Activated CD4-positive, alpha-beta T cell treated with anti-CD3 and anti-CD28 coated beads, Interleukin-2, amount 50 U/mL, for 24 hours (primary cell): Measurements from ENCODE around the gene FERMT2.
A peak's percentile ranks its signal among the peaks of the same experiment; 100 is the strongest.
"Not testable (repeated sequence)": the region's sequence is repeated elsewhere in the genome, so short reads cannot be mapped to it uniquely, and the experiment has no call there.

Experiments used
- DNase-seq, 2 donors: peaks; one replicate each; pipeline ENCODE4 v3.0.0-alpha.2; 2020; ENCODE audit warnings: low read depth in 1 of 2, low spot score in 1 of 2

The FERMT2 gene

DNA sequence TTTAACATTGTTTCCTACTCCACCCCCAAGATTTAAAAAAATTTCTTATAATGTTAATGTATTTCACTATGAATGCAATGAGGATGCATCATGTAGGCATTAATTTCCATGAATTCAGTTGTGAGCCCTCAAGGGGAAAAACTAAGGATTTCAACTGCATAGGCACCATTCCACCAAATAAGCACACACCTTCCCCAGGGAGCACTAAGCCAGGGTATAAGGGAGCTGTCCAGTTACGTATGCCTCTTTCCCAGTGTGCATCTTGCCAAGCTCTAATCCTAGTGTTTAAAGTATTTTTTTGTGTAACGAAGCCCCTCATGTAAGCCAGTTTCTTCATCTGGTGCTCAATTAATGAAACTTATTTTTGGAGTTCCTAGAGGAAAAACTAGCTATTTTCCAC lies 6.6 kb downstream of the FERMT2 start:
- DNase-seq: no peak

DNA sequence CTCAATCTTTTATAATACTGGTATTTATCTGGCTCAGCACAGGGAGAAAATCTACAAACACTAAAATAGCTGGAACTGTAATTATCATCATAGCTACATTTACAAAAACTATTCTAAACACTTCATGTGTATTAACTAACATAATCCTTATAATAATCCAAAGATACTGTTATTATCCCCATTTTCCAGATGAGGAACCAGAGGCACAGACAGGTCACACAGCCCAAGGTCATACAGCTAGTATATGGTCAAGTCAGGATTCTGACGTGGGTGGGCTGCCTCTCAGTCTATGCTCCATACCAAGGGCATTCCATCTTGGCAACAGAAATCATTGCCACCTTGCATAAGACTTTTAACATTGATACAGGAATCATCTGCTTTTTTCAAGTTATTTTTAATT lies 11.4 kb downstream of the FERMT2 start:
- DNase-seq: no peak

DNA sequence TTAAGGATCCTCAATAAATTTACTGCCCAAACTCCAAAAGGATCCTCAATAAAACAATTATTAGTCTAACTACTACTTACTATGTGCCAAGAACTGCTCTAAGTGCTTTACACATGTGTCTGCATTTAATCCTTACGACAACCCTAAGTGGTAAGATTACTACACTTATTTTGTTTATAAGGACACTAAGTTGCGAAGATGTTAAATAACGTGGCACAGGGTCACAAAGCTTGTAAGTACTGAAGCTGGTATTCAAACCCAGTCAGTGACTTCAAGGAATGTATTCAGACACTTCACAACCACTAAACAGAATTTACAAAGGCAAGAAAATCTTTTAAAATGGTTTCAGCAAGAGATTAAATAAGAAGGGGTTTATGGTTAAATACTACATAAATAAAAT lies 13.0 kb downstream of the FERMT2 start:
- DNase-seq: no peak

- no peak for DNase-seq
Measured at GRCh38 chr14:52937306-52937705, 13.5 kb downstream of the FERMT2 start.

GRCh38 chr14:52936437-52936836 lies 14.4 kb downstream of the FERMT2 start:
- DNase-seq: no peak

DNA sequence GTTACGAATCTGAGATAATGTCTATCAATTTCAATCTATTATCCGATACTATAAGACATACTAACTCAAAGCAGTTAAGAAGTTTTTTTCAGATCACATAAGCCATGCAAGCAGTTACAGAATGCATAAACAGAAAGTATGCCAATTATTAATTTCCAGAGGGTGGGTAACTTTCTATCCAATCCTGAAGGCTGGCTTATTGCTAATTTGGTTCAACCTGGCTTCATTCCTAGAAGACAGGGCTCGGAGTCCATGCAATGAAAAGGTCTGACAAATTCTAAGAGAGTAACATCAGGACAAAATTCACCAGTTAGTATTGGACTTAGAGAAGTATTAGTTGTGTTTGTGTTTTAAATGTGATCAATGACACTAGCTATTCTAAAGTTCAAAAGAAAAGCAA lies 15.0 kb downstream of the FERMT2 start:
- no peak for DNase-seq

DNA sequence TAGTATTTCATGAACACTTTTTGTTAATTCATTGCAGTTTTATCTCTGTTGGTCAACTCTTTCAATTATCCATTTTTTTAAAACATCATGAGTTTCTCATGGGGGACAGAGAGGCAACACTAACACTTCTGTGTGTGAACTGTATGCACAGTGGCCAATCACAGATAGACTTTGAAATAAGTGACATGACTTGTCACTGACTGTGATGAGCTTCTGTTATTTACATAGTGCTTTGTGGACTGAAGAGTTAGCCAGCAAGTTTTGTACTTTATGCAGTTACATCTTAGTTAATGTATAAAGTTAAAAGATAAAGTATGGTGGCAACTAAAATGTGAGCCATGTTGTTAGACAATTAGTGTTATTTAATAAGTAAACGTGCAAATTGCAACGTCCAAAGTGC lies 16.1 kb downstream of the FERMT2 start:
- DNase-seq: no peak

DNA sequence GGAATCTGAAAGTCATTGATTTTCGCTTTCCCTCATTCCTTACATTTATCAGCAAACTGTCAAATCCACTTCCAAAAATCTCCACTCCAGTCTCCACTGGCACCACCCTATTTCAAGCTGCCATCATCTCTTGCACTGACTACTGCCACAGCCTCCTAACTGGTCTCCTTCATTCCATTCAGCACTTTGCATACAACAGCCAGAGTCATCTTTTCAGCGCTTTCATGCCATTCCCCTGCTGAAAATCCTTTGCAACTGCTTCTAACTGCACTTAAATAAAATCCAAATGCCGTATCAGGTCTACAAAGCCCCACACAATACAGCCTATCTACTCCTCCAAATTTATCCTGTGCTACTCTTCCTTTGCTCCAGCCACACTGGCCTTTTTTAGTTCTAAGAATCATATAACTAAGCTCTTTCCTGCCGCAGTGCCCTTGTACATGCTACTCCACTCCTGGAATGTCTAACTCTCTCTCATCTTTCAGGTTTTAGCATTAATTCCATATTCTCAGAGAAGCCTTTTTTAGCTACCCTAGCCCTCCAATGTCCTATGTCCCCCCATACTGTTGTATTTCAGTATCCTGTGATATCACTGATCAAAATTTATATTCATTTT lies 21.6 kb downstream of the FERMT2 start:
- no peak for DNase-seq

GRCh38 chr14:52926953-52927352 lies 23.9 kb downstream of the FERMT2 start:
- DNase-seq: no peak

- DNase-seq: no peak
Measured at GRCh38 chr14:52923902-52924575, 26.8 kb downstream of the FERMT2 start.

DNA sequence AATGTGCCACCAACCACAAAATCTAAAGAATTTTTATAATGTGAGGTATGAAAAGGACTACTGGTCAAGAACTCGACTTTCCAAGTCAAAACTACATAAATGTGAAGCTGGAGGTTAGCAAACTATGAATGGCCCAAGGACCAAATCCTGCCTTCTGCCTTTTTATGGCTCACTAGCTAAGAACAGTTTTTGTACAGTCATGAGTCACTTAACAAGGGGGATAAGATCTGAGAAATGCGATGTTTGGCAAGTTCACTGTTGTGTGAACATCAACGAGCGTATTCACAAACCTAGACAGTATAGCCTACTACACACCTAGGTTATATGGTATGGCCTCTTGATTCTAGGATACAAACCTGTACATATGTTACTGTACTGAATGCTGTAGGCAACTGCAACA lies 28.2 kb downstream of the FERMT2 start:
- DNase-seq: no peak

DNA sequence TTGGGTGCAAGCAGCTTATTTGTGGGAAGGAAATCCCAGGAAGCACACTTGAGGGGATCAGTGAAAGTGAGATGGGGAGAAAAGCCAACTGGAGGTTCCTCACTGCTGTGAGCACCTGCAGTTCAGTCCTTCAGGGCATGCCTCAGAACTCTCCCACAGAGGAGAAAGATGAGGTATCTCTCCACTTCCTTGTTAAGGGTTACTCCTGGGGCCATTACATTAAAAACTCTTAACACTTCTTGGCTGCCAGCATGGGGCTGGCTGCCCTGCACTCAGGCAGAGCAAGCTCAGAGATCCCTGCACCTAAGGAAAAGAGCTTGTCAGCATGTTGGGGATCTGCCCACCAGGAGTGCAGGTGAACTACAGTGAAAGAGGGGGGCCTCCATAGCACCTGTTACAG lies 28.8 kb downstream of the FERMT2 start:
- DNase-seq: no peak

DNA sequence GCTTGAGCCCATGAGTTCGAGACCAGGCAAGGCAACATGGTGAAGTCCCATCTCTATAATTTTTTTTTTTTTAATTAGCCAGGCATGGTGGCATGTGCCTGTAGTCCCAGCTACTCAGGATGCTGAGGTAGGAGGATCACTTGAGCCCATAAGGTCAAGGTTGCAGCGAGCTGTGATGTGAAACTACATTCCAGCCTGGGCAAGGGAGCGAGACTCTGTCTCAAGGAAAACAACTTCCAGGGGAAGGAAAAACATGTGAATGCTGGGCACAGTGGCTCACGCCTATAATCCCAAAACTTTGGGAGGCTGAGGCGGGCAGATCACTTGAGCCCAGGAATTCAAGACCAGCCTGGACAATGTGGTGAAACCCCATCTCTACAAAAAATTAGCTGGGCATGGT lies 30.4 kb downstream of the FERMT2 start:
- not testable (repeated sequence) for DNase-seq

DNA sequence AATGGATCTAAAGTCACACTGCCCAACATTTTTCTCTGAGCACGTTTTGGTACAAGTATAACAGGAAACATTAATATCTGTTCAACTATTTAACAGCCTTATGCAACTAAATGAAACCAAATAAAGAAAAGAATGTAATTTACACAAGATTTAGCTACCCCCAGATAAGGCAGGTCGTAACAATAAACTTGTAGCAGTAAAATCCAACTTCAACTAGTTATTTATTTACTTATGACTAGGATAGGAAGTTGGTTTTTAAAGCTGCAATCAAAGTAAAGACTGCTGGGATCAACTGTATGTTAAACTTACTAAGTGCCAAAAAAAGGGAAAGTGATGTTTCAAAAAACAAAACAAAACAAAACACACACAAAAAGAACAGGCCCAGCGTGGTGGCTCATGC lies 30.9 kb downstream of the FERMT2 start:
- DNase-seq: no peak

- DNase-seq: peak in 1 of 2 donors; percentile 11
Measured at GRCh38 chr14:52918486-52918885, 32.4 kb downstream of the FERMT2 start.

DNA sequence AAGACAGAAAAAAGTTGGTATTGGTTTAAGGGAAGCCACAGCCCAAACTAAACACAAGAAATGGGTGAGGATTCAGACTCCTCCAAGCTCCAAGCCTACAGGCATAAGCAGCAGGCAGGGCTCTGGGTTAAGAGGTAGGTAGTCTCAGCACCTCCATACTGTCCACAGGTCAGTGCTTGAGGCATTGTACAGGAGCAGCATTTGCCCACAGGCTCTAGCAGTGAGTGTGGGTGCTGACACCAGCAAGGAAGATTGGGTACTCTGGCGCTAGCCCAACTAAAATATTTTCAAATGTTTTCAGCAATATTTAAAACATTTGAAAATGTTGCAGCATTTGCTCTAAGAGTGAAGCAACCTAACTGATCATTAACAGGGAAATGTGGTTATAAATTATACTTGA lies 33.1 kb downstream of the FERMT2 start:
- no peak for DNase-seq

DNA sequence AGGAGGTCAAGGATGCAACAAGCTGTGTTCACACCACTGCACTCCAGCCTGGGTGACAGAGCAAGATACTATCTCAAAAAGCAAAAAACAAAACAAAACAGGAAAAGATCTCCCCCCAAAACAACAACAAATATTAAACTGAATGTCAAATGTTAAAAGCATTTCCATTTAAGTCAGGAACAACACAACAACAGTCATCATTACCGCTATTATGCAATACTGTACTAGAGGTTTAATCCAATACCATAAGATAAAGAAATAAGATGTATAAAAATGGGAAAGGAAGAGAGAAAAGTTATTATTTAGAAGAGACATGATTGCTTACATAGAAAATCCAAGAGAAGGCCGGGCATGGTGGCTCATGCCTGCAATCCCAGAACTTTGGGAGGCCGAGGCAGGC lies 36.6 kb downstream of the FERMT2 start:
- no peak for DNase-seq

DNA sequence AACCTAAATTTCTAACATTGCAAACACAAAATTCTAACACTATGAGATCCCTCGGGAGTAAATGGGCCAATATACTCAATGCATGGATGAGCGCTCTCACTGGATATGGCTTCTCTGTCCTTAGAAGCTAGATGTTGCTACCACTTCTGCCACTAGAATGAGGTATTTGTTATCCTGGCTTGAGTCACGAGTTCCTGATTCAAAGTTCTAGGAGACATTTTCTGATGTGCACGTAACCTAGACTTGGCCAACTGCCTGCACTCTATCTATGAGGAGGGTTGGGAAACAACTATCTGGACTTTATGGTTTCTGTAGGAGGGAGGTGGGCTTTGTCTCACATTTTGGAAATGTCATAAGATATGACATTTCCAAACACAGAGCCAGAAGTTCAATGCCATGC lies 37.6 kb downstream of the FERMT2 start:
- DNase-seq: no peak

DNA sequence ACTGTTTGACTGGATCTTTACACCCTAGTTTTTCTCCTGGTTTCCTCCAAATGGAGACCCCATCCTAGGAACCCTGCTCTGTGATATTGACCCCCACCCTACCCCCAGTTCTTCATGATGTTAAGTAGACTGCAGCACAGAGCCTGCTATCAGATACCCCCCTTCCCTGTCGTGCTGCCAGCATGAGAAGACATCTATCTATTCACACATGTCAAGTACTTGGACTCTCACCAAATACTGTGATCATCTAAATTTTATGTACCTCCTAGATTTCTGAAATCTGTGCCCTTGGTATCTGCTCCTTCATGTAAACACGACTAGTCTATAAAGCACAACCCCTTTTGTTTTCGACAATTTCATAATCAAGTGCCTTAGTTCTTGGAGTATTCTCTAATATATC lies 38.9 kb downstream of the FERMT2 start:
- DNase-seq: no peak

GRCh38 chr14:52910572-52910971 lies 40.3 kb downstream of the FERMT2 start:
- no peak for DNase-seq

- no peak for DNase-seq
Measured at GRCh38 chr14:52907949-52908348, 42.9 kb downstream of the FERMT2 start.

DNA sequence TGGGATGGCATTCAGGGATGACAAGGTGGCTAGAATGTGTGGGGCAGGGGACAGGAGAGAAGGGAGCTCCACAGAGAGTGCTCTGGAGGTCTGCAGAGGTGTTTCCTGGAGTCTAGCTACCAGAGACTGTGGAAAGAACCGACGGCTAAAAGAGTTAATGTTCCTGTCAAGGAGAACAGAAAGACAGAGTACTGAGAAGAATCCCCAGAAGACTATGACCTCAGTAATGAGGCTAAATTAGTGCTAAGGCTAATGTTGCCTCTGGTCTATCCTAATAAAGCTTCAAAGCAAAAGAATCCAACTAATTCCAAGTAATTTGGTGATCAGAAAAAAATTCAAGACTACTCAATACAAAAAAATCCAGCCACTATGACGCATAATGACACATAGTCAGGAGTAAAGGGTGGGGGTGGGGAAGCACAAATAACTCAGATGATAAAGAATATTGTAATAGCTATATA lies 44.7 kb downstream of the FERMT2 start:
- DNase-seq: no peak

- no peak for DNase-seq
Measured at GRCh38 chr14:52902971-52903619, 47.8 kb downstream of the FERMT2 start.
